Astrocyte of the cerebellum (primary cell): ENCODE data around the gene THBS4.
A peak's percentile ranks its signal among the peaks of the same experiment; 100 is the strongest.

ENCODE experiments used
- DNase-seq: peaks from one replicate; pipeline ENCODE4 v3.0.0-alpha.2; 2011; ENCODE audit warnings: low read depth
- H3K4me3 ChIP-seq: 2 replicates; pipeline ENCODE4 v1.5.1; 2011; ENCODE audit warnings: mild to moderate bottlenecking, low read depth, low read length, moderate library complexity
- in situ Hi-C: cut with HindIII; loops from 2 replicates; pipeline ENCODE4 v1.10.0; 2017; ENCODE audit warnings: low sequenced_read_pairs
- TF ChIP-seq, protein P1 (sequence below): IDR thresholded peaks from 2 replicates; pipeline ENCODE4 v1.5.1; 2012; ENCODE audit warnings: low read length, low read depth, moderate library complexity, mild to moderate bottlenecking; ENCODE audit errors: missing control alignments

Gene THBS4

DNA sequence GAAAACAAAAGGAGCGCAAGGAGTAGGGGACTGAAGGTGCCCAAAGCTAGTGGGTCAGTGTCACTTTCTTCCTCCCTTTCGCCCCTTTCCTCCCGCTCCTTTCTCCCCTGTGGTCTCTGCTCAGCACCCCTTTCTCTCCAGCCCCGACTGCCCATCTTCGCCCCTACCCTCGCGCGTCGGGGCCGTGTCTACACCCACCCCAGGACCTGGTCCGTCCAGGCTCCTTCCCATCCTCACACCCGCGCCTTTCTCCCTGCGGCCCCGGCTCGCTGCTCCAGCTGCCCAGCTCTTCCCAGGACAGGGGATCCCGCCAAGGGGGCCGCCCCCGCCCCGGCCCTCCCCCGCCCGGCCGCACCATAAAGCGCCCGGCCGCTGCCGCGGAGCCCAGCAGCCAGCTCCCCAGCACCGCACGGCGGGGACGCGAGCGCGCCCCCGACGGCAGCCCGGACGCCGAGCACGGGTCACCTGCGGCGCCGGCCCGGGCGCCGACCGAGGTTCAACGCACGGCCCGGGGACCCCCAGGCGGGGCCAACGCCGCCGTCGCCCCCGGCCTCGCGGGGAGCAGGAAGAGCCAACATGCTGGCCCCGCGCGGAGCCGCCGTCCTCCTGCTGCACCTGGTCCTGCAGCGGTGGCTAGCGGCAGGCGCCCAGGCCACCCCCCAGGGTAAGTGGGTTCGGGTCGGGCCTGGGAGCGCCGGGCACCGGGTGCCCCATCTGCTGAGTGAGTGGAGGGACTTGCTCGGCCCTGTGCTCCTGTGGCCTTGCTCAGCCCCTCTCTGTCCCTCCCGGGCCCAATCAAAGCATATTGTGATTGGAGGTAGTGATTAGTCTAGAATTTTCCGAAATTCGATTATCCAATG lies at the start of gene THBS4:
Gene THBS4, plus strand, starts transcription at position 387 of the 860 bp plus-strand sequence. Its CDS starts 190 bp downstream, at position 577.
- in situ Hi-C loops, result no loop called here
- H3K4me3 ChIP-seq, result peak within 1 kb of the TSS; percentile 34
- no peak for DNase-seq
- TF ChIP-seq, protein P1, sequence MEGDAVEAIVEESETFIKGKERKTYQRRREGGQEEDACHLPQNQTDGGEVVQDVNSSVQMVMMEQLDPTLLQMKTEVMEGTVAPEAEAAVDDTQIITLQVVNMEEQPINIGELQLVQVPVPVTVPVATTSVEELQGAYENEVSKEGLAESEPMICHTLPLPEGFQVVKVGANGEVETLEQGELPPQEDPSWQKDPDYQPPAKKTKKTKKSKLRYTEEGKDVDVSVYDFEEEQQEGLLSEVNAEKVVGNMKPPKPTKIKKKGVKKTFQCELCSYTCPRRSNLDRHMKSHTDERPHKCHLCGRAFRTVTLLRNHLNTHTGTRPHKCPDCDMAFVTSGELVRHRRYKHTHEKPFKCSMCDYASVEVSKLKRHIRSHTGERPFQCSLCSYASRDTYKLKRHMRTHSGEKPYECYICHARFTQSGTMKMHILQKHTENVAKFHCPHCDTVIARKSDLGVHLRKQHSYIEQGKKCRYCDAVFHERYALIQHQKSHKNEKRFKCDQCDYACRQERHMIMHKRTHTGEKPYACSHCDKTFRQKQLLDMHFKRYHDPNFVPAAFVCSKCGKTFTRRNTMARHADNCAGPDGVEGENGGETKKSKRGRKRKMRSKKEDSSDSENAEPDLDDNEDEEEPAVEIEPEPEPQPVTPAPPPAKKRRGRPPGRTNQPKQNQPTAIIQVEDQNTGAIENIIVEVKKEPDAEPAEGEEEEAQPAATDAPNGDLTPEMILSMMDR, result no peak

DNA sequence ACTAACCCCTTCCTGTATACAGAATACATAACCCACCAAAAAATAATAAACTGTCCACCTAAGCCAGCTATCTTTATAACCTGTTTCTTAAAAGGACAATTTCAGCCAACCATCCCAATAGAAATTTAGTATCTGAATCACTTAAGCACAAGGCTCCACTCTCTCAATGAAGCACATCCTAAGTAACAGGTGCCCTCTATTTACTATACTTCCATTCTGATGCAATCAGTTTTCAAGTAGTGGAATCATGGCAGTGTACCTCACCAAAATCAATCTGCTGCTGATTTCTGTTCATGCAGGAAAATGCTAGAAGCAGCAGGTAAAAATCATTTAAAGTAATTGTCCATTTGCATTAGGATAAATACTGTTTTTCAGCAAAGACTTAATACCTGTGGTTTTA lies 48.9 kb upstream of the THBS4 start:
- TF ChIP-seq, protein P1, result no peak

DNA sequence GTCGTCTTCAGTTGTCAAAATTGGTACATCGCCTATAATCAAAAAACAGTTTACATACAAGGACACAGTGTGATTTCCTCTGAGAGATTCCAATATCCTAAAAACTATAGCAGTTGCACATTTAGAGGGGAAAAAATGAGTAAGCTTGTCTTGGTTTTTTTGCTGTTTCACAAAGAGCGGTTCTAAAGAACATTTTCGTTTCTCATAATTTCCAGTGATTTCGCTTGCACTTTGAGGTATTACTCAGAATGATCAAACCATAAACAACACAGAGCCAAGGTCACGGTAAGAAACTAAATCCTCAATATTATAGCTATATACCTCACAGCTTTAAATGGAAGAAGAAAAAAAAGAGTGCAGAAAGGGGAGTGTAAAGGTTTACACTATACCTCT lies 44.9 kb upstream of the THBS4 start:
- DNase-seq, result no peak
- TF ChIP-seq, protein P1, result no peak
- H3K4me3 ChIP-seq, result peak overlapping the region; percentile 81
- in situ Hi-C loops, result no loop called here

More for the DNA sequence above, 48.9 kb upstream of the THBS4 start:
- in situ Hi-C loops, result no loop called here
- H3K4me3 ChIP-seq, result no peak overlapping the region
- no peak for DNase-seq

DNA sequence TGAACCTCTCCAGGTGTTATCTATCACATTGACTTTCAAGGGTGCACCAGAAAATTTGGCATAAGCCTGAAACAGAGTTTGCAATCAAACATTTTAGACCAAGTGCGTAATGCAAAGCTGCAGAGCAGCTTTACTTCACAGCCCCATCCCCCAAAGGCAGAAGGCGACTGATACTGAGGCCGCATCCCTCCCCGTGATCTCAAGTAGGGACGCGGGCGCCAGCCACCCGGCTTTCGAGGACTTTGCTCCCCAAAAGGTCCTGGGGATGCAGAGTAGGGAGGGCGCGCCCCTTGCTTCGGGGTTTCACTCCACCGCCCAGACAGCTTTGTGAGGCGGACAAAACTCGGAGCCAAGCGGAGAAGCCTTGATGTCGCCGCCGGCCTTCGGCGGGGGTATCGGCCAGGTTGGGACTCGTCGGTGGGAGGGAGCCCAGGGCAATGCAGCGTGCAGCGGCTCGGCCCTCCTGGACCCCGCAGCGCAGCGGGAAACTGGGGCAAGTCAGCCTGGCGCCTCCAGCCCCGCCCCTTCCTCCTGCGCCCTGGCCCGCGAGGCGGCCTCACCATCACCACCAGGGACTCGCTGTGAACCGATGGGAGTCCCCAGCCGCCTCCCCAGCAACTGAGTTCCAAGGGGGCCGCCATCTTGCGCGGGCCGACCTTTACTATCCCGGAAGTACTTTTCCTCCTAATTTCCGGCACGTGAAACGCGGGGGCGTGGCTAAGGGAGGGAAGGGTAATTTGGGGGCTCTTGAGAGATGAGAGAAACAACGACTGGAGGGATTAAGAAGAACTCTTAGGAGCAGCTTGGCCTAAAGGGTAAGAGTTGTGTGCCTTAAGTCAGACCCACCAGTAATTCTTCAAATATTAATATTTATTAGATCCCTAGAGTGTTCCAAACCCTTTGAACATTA lies 44.3 kb upstream of the THBS4 start, which contains the start of gene MTX3:
Gene MTX3, minus strand, starts transcription at position 665 of the 910 bp plus-strand sequence. Its CDS starts 24 bp downstream, at position 641.
- DNase-seq, result peak; percentile 45
- in situ Hi-C loops, result no loop called here
- H3K4me3 ChIP-seq, result peak within 1 kb of the TSS; percentile 81
- TF ChIP-seq, protein P1, result no peak

DNA sequence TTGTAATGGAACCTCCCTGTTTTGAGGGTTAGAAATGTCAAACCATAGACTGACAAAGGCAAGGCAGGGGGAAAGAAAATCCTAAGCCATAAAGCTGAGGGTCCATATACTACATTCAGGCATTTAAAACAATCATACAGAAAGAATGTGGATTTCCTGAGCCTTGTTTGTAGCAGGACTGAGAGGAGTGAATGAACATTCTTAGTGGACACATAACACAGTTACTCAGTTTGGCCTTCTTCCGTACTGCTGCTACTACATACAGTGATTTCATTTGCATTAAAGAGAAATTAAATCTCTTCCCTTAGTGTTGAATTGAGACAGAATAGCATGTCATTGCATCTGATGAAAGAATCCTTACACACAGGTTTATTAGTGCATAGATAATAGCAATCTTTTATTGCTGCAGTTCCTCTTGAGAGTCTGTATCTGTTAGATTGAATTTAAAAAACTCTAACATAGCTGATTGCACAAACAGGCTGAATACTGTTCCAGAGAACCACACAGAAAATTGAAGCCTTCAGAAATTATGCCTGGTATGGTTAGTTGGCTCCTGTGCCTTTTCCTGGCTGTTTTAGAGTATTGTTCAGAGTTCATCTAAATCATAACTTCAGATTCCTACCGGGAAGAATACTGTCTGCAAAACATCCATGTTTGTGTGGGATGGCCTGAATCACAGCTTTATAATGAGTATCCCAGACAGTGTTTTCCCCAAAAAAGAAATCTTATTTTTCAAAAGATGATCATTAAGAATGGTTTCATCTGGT lies 42.1 kb upstream of the THBS4 start:
- H3K4me3 ChIP-seq, result no peak overlapping the region
- TF ChIP-seq, protein P1, result no peak
- DNase-seq, result no peak
- in situ Hi-C loops, result no loop called here

DNA sequence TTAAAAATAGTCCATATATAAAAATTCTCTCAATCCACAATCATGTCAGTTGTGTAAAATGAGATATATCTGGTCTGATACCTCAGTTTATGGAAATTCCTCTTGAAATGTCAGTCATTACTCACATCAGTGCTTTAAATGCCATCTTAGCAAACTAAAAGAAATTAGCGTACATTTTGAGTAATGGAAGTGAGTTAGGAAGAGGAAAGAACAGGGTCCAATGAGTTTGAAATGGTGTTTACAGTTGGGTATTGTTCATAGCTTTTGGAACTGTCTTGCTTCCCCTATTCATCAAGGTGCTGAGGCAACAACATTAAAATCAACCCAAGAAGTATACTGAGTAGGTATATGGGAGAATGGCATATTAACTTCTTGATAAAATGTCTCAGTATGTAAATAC lies 35.4 kb upstream of the THBS4 start:
- no peak for DNase-seq
- in situ Hi-C loops, result no loop called here
- no peak overlapping the region for H3K4me3 ChIP-seq
- TF ChIP-seq, protein P1, result no peak
